Measurements from ENCODE around the gene SLC12A3. TPM values are rescaled to one million over a fixed set of nuclear protein-coding genes. Genes with fewer than 3 reads are reported as not detected.

Gene SLC12A3
- total RNA-seq, 1 donor from 2014 or later: not detected

DNA sequence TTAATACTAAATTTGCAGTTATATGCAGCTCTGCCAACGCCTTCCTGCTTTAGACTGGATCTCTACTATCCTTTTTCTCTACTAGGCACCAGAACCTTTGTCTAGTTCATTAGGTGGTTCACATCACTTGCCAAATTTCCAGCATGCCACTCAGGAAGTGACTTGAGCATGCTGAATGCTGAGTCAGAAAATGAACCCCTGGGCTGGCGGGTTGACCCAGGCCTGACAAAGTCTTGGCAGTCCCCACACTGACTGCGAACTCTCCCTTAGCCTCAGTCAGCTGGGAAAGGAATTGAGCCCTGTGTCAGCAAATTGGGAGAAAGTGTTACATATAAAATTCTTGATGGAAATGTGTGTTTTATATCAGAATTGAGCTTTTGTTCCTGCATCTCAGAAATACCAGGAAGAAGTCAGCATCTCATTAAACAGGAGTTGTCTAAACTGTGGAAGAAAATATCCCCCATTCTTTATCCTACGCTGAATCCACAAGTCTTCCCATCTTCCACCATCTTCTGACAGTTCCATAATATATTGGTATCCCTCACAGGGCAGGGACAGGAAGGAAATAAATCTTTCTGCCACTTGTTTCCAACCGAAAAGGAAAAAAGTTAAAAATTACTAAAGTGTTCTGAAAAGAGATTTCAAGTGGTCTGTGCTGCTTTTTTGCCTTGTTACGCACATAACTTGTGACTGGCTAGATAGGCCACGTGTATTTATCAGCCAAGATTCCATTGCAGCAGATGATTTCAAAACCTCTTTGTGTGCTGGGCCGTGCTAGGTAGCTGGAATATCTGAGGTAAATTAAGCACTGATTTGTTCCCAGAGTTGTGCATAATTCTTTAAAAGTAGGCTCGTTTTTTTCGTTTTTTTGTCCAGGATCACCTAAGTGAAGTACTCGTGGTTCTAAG lies 16.7 kb upstream of the SLC12A3 start:
- no peak for DNase-seq (ENCODE audit: low spot score)

GRCh38 chr16:56848955-56849689 lies 15.9 kb upstream of the SLC12A3 start:
- DNase-seq (ENCODE audit: low spot score): no peak

DNA sequence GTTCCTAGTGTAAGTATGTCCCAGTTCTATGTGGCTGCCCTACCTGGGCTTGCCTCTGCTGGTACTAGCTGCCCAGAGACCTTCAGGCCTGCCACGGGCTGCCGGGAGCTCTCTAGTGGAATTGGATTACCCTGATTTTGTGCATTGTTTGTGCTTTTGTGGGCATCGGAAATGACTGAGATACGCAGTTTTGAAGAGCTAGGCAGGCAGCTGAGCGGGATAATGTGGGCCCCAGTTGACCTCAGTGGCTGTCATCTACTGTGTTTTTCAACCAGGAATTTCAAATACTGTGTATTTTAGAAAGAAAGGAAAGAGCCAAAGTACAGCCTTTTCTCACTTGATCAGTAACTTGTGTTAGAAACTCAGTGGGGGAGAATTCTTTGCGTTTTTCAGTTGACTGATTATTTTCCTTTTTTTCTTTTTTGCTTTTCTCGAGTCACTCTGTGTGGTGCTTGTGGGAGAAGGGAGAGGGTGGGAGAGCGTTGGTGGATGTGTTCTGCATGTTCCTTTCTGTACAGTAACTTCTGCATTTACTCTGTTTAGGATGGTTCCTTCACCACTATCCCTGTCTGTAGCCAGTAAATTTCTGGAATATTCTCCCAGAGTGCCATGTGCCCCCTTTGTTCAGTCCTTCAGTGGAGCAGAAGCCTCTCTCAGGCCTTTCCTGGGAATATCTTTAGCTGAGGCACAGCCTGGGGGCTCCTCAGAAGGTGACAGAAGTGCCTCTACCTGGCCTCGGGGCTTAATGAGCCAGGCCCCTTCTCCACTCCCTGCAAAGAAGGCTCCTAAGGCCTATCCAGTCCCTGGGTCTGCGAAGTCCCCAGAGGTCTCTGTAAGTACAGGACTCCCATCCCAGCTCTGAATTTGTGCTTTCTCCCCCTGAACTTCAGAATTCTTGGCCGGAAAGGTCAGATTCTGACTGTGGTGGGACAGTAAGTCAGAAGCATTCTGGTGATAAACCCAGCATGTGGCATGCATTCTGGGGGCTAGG lies 15.0 kb upstream of the SLC12A3 start:
- no peak for DNase-seq (ENCODE audit: low spot score)

- no peak for DNase-seq (ENCODE audit: low spot score)
Observed at GRCh38 chr16:56851671-56852400, 13.2 kb upstream of the SLC12A3 start.

GRCh38 chr16:56852401-56852730 lies 12.6 kb upstream of the SLC12A3 start:
- no peak for DNase-seq (ENCODE audit: low spot score)

DNA sequence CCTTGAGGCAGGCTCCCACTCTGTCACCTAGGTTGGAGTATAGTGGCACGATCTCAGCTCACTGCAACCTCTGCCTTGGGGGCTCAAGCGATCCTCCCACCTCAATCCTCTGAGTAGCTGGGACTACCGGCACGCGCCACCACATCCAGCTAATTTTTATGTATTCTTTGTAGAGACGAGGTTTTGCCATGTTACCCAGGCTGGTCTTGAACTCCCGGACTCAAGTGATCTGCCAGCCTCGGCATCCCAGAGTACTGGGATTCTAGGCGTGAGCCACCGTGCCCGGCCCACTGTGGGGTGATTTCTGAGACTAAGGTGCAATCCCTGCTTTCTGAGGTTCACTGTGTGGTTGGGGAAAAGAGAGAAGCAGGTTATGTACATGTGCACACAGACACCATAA lies 12.0 kb upstream of the SLC12A3 start:
- no peak for DNase-seq (ENCODE audit: low spot score)

- DNase-seq (ENCODE audit: low spot score): no peak
Observed at GRCh38 chr16:56855201-56855600, 9.8 kb upstream of the SLC12A3 start.

DNA sequence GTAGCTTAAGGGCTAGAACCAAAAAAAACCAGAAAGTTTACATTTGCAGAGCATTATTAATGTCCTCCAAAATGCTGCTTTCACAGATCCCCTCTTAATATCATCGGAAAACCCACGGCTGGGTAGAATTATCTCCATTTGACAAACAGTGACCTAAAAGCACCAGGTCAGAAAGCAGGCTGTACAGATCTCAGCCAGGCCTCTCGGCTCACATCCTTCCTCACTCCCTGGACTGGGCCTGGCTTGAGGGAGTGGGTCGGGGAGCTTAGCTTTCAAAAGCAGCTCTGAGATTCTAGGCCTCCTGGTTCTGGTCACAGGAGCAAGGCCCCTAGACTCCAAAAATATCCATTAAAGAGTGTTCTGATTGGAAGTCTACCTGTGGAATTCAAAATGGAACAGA lies 9.1 kb upstream of the SLC12A3 start:
- DNase-seq (ENCODE audit: low spot score): no peak

- no peak for DNase-seq (ENCODE audit: low spot score)
Observed at GRCh38 chr16:56856876-56857447, 8.0 kb upstream of the SLC12A3 start.

- no peak for DNase-seq (ENCODE audit: low spot score)
Observed at GRCh38 chr16:56858374-56858773, 6.6 kb upstream of the SLC12A3 start.

DNA sequence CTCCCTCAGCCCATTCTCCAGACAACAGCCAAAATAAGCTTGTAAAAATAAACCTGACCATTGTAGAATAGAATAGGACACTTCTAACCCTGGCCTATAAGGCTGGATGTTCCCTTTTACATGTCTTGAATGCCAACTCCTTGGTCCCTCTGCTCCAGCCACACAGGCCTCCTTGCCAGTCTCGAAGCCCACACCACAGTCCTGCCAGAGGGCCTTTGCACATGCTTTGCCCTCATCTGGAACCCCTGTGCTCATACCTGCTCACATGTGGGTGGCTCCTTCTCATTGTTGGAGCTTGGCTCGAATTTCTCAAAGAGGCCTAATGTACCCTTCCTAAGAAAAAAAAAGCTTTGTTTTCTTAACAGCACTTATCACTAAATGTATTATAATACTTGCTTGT lies 5.4 kb upstream of the SLC12A3 start:
- DNase-seq (ENCODE audit: low spot score): no peak

- no peak for DNase-seq (ENCODE audit: low spot score)
Observed at GRCh38 chr16:56860226-56861020, 4.6 kb upstream of the SLC12A3 start.

DNA sequence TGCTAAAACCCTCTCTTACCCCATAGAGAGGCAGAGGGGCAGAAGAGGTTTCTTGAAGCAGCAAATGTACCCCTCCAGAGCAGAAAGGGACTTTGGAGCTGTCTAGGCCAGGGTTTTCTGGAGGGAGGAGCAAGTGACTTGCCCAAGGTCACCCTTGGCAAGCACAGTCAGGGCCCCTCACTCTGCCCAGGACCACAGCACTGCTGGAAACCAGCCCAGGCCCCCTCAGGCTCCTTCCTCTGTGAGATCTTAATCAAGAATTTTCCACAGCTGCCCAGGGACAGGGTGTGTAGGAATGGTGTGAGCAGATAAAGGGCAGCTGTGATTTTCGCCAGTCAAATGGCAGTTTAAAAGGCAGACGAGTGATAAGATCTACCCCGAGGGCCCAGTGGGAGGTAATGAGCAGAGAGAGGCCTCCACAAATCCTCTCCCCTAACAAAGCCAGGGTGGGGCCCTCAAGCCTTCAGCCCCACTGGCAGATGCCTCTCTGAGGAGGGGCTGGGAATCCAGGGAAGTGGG lies 3.9 kb upstream of the SLC12A3 start:
- no peak for DNase-seq (ENCODE audit: low spot score)

DNA sequence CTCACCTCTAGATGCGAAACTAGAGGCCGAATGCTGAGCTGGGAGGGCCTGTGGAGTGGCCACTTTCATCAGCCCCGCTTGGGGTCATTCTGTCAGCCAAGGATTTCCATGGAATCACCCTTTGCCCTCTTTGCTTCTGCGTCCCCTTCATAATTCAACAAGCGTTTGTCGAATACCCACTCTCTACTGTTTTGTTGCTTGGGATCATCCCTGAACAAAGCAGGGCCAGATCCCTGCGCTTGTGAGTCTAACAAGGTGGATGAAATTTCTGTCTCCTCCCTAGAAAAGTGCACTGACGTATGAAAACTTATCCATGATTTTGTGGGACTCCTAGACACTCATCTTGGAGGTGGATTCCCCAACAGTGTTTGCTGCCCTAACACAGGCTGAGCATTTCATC lies 3.3 kb upstream of the SLC12A3 start:
- DNase-seq (ENCODE audit: low spot score): no peak

DNA sequence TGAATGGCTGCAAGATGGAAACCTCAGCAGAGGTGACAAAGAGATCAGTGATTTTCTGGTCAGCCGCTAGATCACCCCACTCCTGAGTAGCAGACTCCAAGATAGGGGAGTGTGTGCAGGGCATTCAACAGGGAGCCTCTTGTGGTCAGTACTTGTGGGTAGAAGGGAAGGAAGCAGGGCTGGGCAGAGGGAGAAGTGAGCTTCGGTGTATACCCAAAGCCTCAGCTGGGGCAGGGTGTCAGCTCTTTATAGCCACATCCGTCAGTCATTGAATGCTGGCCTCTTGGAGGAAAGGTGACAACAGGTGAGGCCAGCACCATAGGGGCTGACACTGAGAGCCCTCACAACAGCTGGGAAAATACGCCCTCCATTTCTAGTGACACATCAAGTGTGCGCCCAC lies 2.2 kb upstream of the SLC12A3 start:
- no peak for DNase-seq (ENCODE audit: low spot score)

DNA sequence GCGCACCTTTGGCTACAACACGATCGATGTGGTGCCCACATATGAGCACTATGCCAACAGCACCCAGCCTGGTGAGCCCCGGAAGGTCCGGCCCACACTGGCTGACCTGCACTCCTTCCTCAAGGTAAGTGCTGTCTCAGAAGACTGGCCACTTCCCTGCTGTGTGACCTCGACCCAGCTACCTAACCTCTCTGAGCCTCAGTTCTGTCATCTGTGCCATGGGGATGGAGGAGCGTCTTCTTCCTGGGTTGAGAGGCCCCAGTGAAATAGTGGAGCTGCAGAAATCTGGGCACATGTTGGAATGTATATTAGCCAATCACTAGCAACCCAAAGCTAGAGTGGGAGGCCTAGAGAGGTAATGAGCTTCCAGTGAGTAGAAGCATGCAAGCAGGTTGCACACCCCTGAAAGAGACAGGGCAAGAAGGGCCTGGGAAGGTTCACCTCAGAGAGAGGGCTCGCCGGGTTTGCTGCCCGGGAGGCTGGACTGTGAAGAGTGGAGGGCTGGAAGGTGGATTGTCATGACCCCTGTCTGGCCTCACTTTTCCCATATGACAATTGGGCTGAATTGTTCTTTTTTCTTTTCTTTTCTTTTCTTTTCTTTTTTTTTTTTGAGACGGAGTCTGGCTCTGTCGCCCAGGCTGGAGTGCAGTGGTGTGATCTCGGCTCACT lies 521 bp downstream of the SLC12A3 start:
- no peak for DNase-seq (ENCODE audit: low spot score)

DNA sequence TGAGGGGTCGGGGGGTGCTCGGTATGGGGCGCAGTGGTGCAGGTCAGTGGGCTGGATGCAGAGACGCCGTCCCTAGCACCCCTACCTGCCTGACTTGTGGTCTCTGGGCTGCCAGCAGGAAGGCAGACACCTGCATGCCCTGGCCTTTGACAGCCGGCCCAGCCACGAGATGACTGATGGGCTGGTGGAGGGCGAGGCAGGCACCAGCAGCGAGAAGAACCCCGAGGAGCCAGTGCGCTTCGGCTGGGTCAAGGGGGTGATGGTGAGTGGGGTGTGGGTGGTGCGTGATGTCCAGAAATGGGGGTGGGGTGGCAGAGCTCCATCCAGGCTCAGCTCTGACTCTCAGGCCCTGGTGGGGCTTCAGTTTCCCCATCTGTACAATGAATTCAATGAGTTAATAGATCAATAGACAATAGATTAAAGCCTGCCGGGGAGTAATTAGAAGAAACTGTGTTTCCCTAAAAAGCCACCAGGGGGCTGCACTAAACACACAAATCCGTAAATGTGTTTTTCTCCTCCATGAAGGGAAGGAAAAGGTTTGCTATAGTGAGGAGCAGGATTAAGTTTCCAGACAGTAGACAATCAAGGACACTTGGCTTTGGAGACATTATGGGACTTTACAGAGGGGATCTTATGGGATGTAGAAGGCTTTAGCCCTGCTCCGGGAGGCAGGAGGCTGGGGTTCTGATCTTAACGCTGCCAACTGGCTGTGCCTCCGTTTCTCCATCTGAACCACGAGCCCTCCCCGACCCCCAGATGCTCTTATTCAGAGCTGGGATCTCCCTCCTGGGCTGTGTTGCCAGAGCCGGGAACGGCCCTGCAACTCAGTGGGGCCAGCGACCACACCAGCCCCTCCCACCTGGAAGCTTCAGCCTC lies 2.2 kb downstream of the SLC12A3 start:
- DNase-seq (ENCODE audit: low spot score): no peak

DNA sequence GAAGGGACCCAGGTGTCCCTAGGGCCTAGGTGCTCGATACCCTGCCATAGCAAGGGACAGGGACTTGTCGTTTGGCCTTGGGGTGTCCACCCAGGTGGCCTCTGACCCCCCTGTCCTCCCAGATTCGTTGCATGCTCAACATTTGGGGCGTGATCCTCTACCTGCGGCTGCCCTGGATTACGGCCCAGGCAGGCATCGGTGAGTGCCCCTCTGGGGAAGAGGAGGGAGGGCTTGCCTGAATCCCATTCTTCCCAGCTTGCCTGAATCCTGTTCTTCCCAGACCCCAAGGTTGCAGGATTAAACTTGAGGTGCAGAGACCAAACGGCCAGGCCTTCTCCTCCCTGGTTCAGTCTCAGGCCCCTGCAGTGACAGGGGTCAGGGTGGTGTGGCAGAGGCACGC lies 3.2 kb downstream of the SLC12A3 start:
- no peak for DNase-seq (ENCODE audit: low spot score)

Data from mesenteric fat pad (tissue), 1 donor.